Measurements from ENCODE around the gene MMP2. TPM values are rescaled to one million over a fixed set of nuclear protein-coding genes. Genes with fewer than 3 reads are reported as not detected.

MMP2 gene
- total and polyA plus RNA-seq, 2 experiments from 2014 or later: 25.6 to 43.8 TPM

DNA sequence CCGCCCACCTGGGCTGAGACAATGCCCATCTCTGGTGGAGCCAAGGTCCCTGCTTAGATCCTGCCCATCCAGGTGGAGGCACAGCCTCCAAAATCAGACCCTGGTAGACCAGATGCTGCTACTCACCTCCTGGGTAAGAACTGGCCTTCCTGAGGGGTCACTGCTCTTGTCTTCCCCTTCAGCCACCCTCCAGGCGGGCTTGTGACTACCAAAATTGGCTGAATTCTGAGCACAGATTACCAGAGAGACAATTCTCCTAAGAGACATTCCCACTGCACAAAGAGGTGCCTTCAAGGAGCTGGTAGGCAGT is 10.9 kb downstream of the MMP2 start:
- Mint-ChIP-seq H3K4me3 (no peak overlapping the region), H3K27ac (no peak overlapping the region)
- H2AFZ ChIP-seq: no peak overlapping the region

DNA sequence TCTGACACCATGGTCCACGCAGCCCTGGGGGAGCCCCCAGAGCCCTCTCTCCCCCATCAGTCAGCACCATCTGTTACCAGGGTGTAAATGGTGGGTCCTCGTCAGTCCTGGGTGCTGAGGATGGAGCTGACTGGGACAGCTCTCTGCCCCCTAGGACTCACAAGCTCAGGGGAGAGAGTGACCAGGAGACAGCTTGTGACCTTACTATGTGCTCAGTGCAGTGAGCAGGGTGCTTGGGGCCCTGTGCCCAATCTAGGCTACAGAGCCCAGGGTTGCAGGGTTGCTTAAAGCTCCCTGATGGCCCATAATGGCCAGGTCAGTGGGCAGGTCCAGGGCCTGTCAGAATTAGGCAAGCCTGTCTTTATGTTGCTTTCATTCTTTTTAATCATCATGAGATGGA is 11.3 kb downstream of the MMP2 start:
- H3K36me3 Mint-ChIP-seq (ENCODE audit: low read depth): peaks cover 38% of the 10 kb centered on the region
- peaks cover 4% of the 10 kb centered on the region for H3K27me3 Mint-ChIP-seq (ENCODE audit: insufficient read depth, low read depth, poor library complexity)
- no peak for DNase-seq (ENCODE audit: low spot score)
- Histone ChIP-seq H2AFZ (no peak overlapping the region), H3K4me2 (no peak overlapping the region), H3K79me2 (replicated peaks; ENCODE audit: insufficient read depth) (no peaks in the 10 kb centered on the region), H3K4me1 (ENCODE audit: insufficient read depth) (no peaks in the 10 kb centered on the region), H3K27ac (ENCODE audit: low read depth) (no peak overlapping the region), H3F3A (replicated peaks; ENCODE audit: low read depth) (no peaks in the 10 kb centered on the region), H3K36me3 (ENCODE audit: insufficient read depth) (no peaks in the 10 kb centered on the region), H4K20me1 (replicated peaks; ENCODE audit: insufficient read depth) (no peaks in the 10 kb centered on the region; the same call in 1 of the 2 replicates), H3K27me3 (ENCODE audit: insufficient read depth) (no peaks in the 10 kb centered on the region), H3K4me3 (no peak overlapping the region), H3K9me2 (ENCODE audit: insufficient read depth) (no peaks in the 10 kb centered on the region)
- H3K4me3 Mint-ChIP-seq: no peak overlapping the region
- no peak for TF ChIP-seq EZH2 (IDR thresholded peaks at IDR 0.05; ENCODE audit: low read depth, unreplicated experiment)
- no peak for TF ChIP-seq CREB1 (CRISPR knock-in tag; IDR thresholded peaks at IDR 0.05; ENCODE audit: low read depth)
- TF ChIP-seq, protein P1, sequence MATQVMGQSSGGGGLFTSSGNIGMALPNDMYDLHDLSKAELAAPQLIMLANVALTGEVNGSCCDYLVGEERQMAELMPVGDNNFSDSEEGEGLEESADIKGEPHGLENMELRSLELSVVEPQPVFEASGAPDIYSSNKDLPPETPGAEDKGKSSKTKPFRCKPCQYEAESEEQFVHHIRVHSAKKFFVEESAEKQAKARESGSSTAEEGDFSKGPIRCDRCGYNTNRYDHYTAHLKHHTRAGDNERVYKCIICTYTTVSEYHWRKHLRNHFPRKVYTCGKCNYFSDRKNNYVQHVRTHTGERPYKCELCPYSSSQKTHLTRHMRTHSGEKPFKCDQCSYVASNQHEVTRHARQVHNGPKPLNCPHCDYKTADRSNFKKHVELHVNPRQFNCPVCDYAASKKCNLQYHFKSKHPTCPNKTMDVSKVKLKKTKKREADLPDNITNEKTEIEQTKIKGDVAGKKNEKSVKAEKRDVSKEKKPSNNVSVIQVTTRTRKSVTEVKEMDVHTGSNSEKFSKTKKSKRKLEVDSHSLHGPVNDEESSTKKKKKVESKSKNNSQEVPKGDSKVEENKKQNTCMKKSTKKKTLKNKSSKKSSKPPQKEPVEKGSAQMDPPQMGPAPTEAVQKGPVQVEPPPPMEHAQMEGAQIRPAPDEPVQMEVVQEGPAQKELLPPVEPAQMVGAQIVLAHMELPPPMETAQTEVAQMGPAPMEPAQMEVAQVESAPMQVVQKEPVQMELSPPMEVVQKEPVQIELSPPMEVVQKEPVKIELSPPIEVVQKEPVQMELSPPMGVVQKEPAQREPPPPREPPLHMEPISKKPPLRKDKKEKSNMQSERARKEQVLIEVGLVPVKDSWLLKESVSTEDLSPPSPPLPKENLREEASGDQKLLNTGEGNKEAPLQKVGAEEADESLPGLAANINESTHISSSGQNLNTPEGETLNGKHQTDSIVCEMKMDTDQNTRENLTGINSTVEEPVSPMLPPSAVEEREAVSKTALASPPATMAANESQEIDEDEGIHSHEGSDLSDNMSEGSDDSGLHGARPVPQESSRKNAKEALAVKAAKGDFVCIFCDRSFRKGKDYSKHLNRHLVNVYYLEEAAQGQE (IDR thresholded peaks at IDR 0.05; ENCODE audit: unreplicated experiment): no peak
- TF ChIP-seq, protein P2, sequence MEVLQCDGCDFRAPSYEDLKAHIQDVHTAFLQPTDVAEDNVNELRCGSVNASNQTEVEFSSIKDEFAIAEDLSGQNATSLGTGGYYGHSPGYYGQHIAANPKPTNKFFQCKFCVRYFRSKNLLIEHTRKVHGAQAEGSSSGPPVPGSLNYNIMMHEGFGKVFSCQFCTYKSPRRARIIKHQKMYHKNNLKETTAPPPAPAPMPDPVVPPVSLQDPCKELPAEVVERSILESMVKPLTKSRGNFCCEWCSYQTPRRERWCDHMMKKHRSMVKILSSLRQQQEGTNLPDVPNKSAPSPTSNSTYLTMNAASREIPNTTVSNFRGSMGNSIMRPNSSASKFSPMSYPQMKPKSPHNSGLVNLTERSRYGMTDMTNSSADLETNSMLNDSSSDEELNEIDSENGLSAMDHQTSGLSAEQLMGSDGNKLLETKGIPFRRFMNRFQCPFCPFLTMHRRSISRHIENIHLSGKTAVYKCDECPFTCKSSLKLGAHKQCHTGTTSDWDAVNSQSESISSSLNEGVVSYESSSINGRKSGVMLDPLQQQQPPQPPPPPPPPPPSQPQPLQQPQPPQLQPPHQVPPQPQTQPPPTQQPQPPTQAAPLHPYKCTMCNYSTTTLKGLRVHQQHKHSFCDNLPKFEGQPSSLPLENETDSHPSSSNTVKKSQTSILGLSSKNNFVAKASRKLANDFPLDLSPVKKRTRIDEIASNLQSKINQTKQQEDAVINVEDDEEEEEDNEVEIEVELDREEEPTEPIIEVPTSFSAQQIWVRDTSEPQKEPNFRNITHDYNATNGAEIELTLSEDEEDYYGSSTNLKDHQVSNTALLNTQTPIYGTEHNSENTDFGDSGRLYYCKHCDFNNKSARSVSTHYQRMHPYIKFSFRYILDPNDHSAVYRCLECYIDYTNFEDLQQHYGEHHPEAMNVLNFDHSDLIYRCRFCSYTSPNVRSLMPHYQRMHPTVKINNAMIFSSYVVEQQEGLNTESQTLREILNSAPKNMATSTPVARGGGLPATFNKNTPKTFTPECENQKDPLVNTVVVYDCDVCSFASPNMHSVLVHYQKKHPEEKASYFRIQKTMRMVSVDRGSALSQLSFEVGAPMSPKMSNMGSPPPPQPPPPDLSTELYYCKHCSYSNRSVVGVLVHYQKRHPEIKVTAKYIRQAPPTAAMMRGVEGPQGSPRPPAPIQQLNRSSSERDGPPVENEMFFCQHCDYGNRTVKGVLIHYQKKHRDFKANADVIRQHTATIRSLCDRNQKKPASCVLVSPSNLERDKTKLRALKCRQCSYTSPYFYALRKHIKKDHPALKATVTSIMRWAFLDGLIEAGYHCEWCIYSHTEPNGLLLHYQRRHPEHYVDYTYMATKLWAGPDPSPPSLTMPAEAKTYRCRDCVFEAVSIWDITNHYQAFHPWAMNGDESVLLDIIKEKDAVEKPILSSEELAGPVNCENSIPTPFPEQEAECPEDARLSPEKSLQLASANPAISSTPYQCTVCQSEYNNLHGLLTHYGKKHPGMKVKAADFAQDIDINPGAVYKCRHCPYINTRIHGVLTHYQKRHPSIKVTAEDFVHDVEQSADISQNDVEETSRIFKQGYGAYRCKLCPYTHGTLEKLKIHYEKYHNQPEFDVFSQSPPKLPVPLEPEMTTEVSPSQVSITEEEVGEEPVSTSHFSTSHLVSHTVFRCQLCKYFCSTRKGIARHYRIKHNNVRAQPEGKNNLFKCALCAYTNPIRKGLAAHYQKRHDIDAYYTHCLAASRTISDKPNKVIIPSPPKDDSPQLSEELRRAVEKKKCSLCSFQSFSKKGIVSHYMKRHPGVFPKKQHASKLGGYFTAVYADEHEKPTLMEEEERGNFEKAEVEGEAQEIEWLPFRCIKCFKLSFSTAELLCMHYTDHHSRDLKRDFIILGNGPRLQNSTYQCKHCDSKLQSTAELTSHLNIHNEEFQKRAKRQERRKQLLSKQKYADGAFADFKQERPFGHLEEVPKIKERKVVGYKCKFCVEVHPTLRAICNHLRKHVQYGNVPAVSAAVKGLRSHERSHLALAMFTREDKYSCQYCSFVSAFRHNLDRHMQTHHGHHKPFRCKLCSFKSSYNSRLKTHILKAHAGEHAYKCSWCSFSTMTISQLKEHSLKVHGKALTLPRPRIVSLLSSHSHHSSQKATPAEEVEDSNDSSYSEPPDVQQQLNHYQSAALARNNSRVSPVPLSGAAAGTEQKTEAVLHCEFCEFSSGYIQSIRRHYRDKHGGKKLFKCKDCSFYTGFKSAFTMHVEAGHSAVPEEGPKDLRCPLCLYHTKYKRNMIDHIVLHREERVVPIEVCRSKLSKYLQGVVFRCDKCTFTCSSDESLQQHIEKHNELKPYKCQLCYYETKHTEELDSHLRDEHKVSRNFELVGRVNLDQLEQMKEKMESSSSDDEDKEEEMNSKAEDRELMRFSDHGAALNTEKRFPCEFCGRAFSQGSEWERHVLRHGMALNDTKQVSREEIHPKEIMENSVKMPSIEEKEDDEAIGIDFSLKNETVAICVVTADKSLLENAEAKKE (CRISPR knock-in tag; IDR thresholded peaks at IDR 0.05): no peak
- no peak for ATAC-seq
- no peak overlapping the region for H3K27ac Mint-ChIP-seq
- H3K4me1 Mint-ChIP-seq: peaks cover 9% of the 10 kb centered on the region; the same call in 2 of the 3 replicates
- no peaks in the 10 kb centered on the region for H3K9me3 Mint-ChIP-seq

More for the DNA sequence above, 10.9 kb downstream of the MMP2 start:
- Histone ChIP-seq H3K36me3 (ENCODE audit: insufficient read depth) (no peaks in the 10 kb centered on the region), H3K4me2 (no peak overlapping the region), H3K4me3 (no peak overlapping the region), H3K4me1 (ENCODE audit: insufficient read depth) (no peaks in the 10 kb centered on the region), H3K27ac (ENCODE audit: low read depth) (no peak overlapping the region), H4K20me1 (replicated peaks; ENCODE audit: insufficient read depth) (no peaks in the 10 kb centered on the region; the same call in 1 of the 2 replicates), H3F3A (replicated peaks; ENCODE audit: low read depth) (no peaks in the 10 kb centered on the region), H3K9me2 (ENCODE audit: insufficient read depth) (no peaks in the 10 kb centered on the region), H3K79me2 (replicated peaks; ENCODE audit: insufficient read depth) (no peaks in the 10 kb centered on the region), H3K27me3 (ENCODE audit: insufficient read depth) (no peaks in the 10 kb centered on the region)
- Mint-ChIP-seq H3K27me3 (ENCODE audit: insufficient read depth, low read depth, poor library complexity) (peaks cover 4% of the 10 kb centered on the region), H3K4me1 (peaks cover 5% of the 10 kb centered on the region; the same call in 2 of the 3 replicates), H3K9me3 (no peaks in the 10 kb centered on the region), H3K36me3 (ENCODE audit: low read depth) (peaks cover 40% of the 10 kb centered on the region)
- no peak for DNase-seq (ENCODE audit: low spot score)
- TF ChIP-seq ZNF331 (CRISPR knock-in tag; IDR thresholded peaks at IDR 0.05; ENCODE audit: low read depth) (no peak), JUNB (IDR thresholded peaks at IDR 0.05; ENCODE audit: unreplicated experiment) (no peak), STAT1 (IDR thresholded peaks at IDR 0.05; ENCODE audit: unreplicated experiment) (no peak), CREB1 (CRISPR knock-in tag; IDR thresholded peaks at IDR 0.05; ENCODE audit: low read depth) (no peak), ZNF114 (CRISPR knock-in tag; IDR thresholded peaks at IDR 0.05) (no peak)
- TF ChIP-seq, protein P3, sequence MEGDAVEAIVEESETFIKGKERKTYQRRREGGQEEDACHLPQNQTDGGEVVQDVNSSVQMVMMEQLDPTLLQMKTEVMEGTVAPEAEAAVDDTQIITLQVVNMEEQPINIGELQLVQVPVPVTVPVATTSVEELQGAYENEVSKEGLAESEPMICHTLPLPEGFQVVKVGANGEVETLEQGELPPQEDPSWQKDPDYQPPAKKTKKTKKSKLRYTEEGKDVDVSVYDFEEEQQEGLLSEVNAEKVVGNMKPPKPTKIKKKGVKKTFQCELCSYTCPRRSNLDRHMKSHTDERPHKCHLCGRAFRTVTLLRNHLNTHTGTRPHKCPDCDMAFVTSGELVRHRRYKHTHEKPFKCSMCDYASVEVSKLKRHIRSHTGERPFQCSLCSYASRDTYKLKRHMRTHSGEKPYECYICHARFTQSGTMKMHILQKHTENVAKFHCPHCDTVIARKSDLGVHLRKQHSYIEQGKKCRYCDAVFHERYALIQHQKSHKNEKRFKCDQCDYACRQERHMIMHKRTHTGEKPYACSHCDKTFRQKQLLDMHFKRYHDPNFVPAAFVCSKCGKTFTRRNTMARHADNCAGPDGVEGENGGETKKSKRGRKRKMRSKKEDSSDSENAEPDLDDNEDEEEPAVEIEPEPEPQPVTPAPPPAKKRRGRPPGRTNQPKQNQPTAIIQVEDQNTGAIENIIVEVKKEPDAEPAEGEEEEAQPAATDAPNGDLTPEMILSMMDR (conservative IDR thresholded peaks at IDR 0.05; ENCODE audit: low read depth in 2 of 2): no peak
- ATAC-seq: no peak

Data from GM23338 (cell line).